Mononuclear cell (primary cell): ENCODE results near the gene PPP1R37. TPM values are rescaled to one million over a fixed set of nuclear protein-coding genes. Genes with fewer than 3 reads are reported as not detected.
"Not testable (repeated sequence)": the region's sequence is repeated elsewhere in the genome, so short reads cannot be mapped to it uniquely, and the experiment has no call there.

Experiments used
- H3K27me3 ChIP-seq: 2 replicates; pipeline ENCODE4 v1.6.0; 2011; ENCODE audit warnings: low read length, control low read depth; ENCODE audit not compliant: insufficient read depth
- H3K4me1 ChIP-seq: 2 replicates; pipeline ENCODE4 v1.5.1; 2011; ENCODE audit warnings: mild to moderate bottlenecking, low read length, control low read depth; ENCODE audit not compliant: insufficient read depth
- H3K4me3 ChIP-seq: 2 replicates; pipeline ENCODE4 v1.5.1; 2011; ENCODE audit warnings: mild to moderate bottlenecking, low read length, moderate library complexity
- H3K9me3 ChIP-seq: 2 replicates; pipeline ENCODE4 v1.5.1; 2011; ENCODE audit warnings: low read depth, mild to moderate bottlenecking, control low read depth, low read length
- total RNA-seq: library from RNA; depleted of rRNA; stranded (reverse); fragments of >200 nt; gene quantifications from one replicate; pipeline ENCODE4 v1.2.3, GENCODE V29; 2012

Gene PPP1R37
- total RNA-seq, 1 donor, result 14.0 TPM

DNA sequence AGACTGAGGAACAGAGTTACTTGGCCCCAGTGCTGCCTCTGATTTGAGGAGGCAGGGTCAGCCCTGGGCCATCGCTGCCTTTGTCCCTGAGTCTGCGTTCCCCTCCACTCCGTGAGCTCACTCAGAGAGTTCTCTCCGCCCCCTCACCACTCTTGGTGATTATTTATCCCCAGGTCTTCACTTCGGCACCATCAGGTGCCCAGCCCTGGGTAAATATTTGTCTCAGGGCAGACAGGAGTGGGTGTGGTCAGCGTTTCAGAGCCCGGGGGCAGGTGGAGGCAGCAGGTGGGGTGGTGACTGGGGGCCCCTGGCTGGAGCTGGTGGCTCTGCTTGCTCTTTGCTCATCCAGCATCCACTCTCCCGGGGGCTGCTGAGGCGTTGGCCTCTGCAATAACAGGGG lies 20.6 kb downstream of the PPP1R37 start:
- no peak overlapping the region for H3K4me3 ChIP-seq
- H3K9me3 ChIP-seq, result no peaks in the 10 kb centered on the region
- H3K27me3 ChIP-seq, result no peaks in the 10 kb centered on the region
- H3K4me1 ChIP-seq, result peaks cover 42% of the 10 kb centered on the region

GRCh38 chr19:45114116-45114515 lies 21.1 kb downstream of the PPP1R37 start:
- peaks cover 47% of the 10 kb centered on the region for H3K4me1 ChIP-seq
- no peak overlapping the region for H3K4me3 ChIP-seq

GRCh38 chr19:45115809-45116615 lies 23.0 kb downstream of the PPP1R37 start:
- peaks cover 48% of the 10 kb centered on the region for H3K4me1 ChIP-seq

More at GRCh38 chr19:45114116-45114515, 21.1 kb downstream of the PPP1R37 start:
- Histone ChIP-seq H3K27me3 (no peaks in the 10 kb centered on the region), H3K9me3 (no peaks in the 10 kb centered on the region)

DNA sequence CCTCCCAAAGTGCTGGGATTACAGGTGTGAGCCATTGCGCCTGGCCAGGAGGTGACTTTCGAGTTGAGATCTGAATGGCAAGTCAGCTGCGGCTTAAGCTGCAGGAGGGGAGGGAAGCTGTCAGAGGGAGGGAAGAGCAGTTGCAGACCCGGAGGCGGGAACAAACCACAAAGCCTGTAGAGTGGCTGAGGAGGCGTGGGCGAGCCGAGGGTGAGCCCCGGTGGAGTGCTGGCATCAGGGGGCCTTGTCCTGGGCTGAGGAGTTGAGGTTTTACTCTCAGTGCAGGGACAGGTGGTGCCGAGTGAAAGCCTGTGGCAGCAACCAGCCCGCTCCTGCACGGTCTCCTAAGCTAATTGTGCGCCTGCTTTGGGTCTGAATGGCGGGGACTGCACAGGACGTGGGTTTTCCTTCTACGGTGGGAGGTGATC lies 24.2 kb downstream of the PPP1R37 start:
- H3K4me1 ChIP-seq, result peaks cover 48% of the 10 kb centered on the region

More at GRCh38 chr19:45115809-45116615, 23.0 kb downstream of the PPP1R37 start:
- H3K4me3 ChIP-seq, result no peak overlapping the region
- no peaks in the 10 kb centered on the region for H3K9me3 ChIP-seq
- H3K27me3 ChIP-seq, result no peaks in the 10 kb centered on the region

GRCh38 chr19:45117671-45118070 lies 24.7 kb downstream of the PPP1R37 start:
- H3K4me1 ChIP-seq, result peaks cover 48% of the 10 kb centered on the region
- no peaks in the 10 kb centered on the region for H3K9me3 ChIP-seq
- H3K27me3 ChIP-seq, result no peaks in the 10 kb centered on the region
- no peak overlapping the region for H3K4me3 ChIP-seq

More for the DNA sequence above, 24.2 kb downstream of the PPP1R37 start:
- Histone ChIP-seq H3K27me3 (no peaks in the 10 kb centered on the region), H3K9me3 (no peaks in the 10 kb centered on the region), H3K4me3 (no peak overlapping the region)

DNA sequence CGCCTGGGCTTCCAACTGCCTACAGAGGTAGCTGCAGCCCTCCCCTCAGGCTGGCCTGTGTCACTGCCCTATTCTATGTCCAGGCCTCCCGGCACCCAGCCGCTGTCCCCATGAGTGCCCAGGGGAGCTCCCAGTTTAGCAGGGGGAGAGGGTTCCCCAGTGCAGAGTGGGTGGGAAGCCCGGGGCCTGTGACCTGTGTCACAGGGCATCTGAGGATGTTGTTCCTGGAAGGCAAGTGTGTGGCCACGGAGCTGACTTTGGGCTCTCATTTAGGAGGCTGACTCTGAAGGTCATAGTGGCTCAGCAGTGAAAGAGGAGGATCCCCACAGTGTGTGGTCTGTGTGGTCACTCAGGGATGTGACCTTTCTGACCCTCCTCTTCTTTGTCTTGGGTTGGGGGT lies 25.1 kb downstream of the PPP1R37 start:
- no peaks in the 10 kb centered on the region for H3K27me3 ChIP-seq
- no peaks in the 10 kb centered on the region for H3K9me3 ChIP-seq
- H3K4me3 ChIP-seq, result no peak overlapping the region
- H3K4me1 ChIP-seq, result peaks cover 48% of the 10 kb centered on the region

DNA sequence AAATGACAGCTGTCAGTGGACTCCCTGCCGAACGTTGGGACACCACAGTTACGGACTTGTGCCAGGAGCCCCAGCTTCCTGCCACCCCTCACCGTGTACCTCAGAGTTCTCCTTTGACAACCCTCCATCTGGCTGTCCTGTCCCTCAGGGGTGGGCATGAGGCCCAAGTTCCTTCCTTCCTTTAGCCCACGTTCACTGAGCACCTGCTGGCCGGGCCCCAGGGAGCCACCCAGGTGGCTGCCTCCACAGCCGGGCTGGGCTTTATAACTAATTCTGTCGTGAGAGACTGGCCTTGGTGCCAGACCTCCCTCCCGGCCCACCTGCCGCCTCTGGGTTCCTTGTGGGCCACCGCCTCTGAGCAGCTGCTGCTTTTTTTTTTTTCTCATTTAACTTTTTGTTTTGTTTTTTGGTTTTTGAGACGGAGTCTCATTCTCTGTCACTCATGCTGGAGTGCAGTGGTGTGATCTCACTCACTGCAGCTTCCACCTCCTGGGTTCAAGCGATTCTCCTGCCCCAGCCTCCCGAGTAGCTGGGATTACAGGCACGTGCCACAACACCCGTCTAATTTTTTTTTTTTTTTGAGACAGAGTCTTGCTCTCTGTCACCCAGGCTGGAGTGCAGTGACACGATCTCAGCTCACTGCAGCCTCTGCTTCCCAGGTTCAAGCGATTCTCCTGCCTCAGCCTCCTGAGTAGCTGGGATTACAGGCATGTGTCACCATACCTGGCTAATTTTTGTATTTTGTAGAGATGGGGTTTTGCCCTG lies 25.8 kb downstream of the PPP1R37 start:
- peaks cover 48% of the 10 kb centered on the region for H3K4me1 ChIP-seq
- not testable (repeated sequence) for H3K27me3 ChIP-seq, H3K4me3 ChIP-seq, H3K9me3 ChIP-seq

DNA sequence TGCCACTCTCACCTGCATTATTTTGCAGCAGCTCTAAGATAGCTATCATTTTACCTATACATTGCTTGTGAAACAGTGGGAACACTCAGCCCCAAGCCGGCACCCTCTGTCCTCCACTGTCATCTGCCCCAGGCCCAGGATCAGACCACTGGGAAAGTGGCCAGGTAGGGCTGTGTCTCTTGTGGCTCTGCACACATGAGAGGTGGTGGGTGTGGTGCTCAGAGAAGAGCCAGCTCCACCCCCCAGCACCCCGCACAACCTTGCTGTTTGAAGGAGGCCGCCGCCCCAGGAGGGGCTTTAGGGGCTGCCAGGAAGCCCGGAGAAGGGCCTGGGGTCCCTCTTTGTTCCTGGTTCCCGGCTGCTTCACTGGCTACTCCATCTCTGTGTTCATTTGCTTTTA lies 26.6 kb downstream of the PPP1R37 start:
- Histone ChIP-seq H3K4me1 (peaks cover 48% of the 10 kb centered on the region), H3K4me3 (no peak overlapping the region), H3K9me3 (no peaks in the 10 kb centered on the region), H3K27me3 (no peaks in the 10 kb centered on the region)

DNA sequence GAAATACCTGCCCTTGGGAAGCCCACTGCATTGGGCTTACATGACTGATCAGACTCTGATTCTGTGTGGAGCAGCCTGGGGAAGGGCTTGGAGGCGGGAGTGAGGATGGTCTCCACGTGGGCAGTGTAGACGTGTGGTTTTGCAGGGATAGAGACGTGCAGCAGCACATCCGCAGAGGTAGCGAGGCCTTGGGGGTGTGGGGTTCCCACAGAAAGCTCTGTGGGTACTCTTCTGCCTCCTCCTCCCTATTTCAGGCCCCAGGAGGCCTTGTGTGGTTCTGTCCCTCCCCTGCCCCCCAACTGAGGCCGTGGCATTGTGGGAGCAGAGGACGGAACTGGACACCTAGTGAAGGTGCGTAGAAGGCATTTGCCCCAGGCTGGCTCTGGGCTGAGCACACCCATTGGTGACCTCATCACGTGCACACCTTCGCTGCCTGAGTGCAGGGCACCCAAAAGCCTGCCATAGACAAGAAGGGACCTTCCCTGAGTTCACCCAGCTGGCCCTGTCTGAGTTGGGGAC lies 28.9 kb downstream of the PPP1R37 start:
- H3K27me3 ChIP-seq, result no peaks in the 10 kb centered on the region
- H3K4me1 ChIP-seq, result peaks cover 28% of the 10 kb centered on the region
- H3K9me3 ChIP-seq, result no peaks in the 10 kb centered on the region
- H3K4me3 ChIP-seq, result no peak overlapping the region

GRCh38 chr19:45122832-45123231 lies 29.9 kb downstream of the PPP1R37 start:
- H3K27me3 ChIP-seq, result no peaks in the 10 kb centered on the region
- H3K9me3 ChIP-seq, result no peaks in the 10 kb centered on the region
- H3K4me3 ChIP-seq, result no peak overlapping the region
- H3K4me1 ChIP-seq, result peaks cover 19% of the 10 kb centered on the region

DNA sequence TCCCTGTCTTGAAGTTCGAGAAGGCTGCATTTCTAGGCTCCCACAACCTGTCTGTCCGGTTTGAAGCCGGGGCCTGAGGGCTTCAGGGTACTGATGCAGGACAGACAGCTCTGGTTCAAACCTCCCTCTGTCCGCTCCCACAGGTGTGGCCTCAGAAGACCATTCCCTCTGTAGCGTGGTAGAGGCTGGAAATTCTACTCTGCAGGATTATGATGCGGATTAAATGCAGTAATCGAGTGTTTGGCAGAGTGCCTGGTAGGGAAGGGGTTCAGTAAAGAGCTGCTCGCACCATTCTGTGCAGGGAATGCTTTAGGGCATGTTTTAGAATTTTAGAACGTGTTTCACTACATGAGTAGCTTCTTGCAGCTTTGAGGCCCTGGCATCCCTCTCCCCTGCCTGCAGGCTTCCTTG lies 30.5 kb downstream of the PPP1R37 start:
- Histone ChIP-seq H3K4me3 (no peak overlapping the region), H3K4me1 (peaks cover 12% of the 10 kb centered on the region), H3K27me3 (no peaks in the 10 kb centered on the region), H3K9me3 (no peaks in the 10 kb centered on the region)

- no peak overlapping the region for H3K4me3 ChIP-seq
- no peaks in the 10 kb centered on the region for H3K9me3 ChIP-seq
- H3K27me3 ChIP-seq, result no peaks in the 10 kb centered on the region
- H3K4me1 ChIP-seq, result peaks cover 7% of the 10 kb centered on the region
These were observed 31.0 kb downstream of the PPP1R37 start for GRCh38 chr19:45124021-45124420.

DNA sequence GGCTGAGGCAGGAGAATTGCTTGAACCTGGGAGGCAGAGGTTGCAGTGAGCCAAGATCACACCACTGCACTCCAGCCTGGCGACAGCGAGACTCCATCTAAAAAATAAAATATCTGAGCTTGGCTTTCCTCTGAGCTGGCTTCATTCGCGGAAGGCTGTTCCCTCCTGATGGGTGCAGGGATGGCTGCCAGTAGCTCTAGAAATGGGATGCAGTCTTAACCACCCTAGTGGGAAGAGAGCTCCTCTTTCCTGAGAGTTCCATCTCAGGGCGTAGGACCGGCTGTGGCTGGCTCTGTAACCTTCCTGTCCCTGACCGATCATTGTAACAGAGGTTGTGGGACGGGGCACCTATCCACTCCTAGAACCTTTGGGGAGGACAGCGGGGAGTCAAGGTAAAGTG lies 32.4 kb downstream of the PPP1R37 start:
- H3K4me3 ChIP-seq, result no peak overlapping the region
- no peaks in the 10 kb centered on the region for H3K9me3 ChIP-seq
- H3K27me3 ChIP-seq, result no peaks in the 10 kb centered on the region
- no peaks in the 10 kb centered on the region for H3K4me1 ChIP-seq

- Histone ChIP-seq H3K4me1 (no peaks in the 10 kb centered on the region), H3K4me3 (no peak overlapping the region), H3K9me3 (no peaks in the 10 kb centered on the region), H3K27me3 (no peaks in the 10 kb centered on the region)
These were observed 33.1 kb downstream of the PPP1R37 start for GRCh38 chr19:45125975-45126493.

- Histone ChIP-seq H3K4me3 (no peak overlapping the region), H3K27me3 (no peaks in the 10 kb centered on the region), H3K4me1 (no peaks in the 10 kb centered on the region), H3K9me3 (no peaks in the 10 kb centered on the region)
These were observed 33.7 kb downstream of the PPP1R37 start for GRCh38 chr19:45126654-45127053.
